Measurements from ENCODE around the gene GDPD1. TPM values are rescaled to one million over a fixed set of nuclear protein-coding genes. Genes with fewer than 3 reads are reported as not detected.
"Not testable (repeated sequence)": the region's sequence is repeated elsewhere in the genome, so short reads cannot be mapped to it uniquely, and the experiment has no call there.

The GDPD1 gene
- polyA plus RNA-seq (2013, experiment 1 of 4) = 13.1 TPM
- polyA plus RNA-seq (2013, experiment 2 of 4) = 13.7 TPM
- polyA plus RNA-seq (2013, experiment 3 of 4) = 12.0 TPM
- polyA plus RNA-seq (2013, experiment 4 of 4) = 12.2 TPM

- peak within 1 kb of the TSS; percentile 73 for H3K27ac ChIP-seq (ENCODE audit: insufficient read depth, low read depth, low read length, poor library complexity, severe bottlenecking)
- peak within 1 kb of the TSS; percentile 75 for H3K4me3 ChIP-seq (ENCODE audit: insufficient read depth, low read depth, low read length)
- H3K36me3 ChIP-seq (ENCODE audit: control insufficient read depth, insufficient read depth, low read length) = no peaks in the 10 kb centered on the region
- H3K4me1 ChIP-seq (ENCODE audit: control insufficient read depth, insufficient read depth, low read length) = peaks cover 3% of the 10 kb centered on the region
- WGBS, 2 experiments = 0% methylated on average over 60 of the region's 60 CpGs
- no peaks in the 10 kb centered on the region for H3K9me3 ChIP-seq (ENCODE audit: control insufficient read depth, low read length)
- H3K27me3 ChIP-seq (ENCODE audit: control insufficient read depth, insufficient read depth, low read length, poor library complexity, severe bottlenecking) = no peaks in the 10 kb centered on the region
Measured at GRCh38 chr17:59220328-59221158, at the start of gene GDPD1. Gene GDPD1, plus strand, starts transcription at chr17:59220511. Its CDS starts 99 bp downstream, at chr17:59220610.

- Histone ChIP-seq H3K4me1 (ENCODE audit: control insufficient read depth, insufficient read depth, low read length) (no peaks in the 10 kb centered on the region), H3K27me3 (ENCODE audit: control insufficient read depth, insufficient read depth, low read length, poor library complexity, severe bottlenecking) (no peaks in the 10 kb centered on the region), H3K36me3 (ENCODE audit: control insufficient read depth, insufficient read depth, low read length) (peaks cover 24% of the 10 kb centered on the region), H3K4me3 (ENCODE audit: insufficient read depth, low read depth, low read length) (no peak overlapping the region), H3K27ac (ENCODE audit: insufficient read depth, low read depth, low read length, poor library complexity, severe bottlenecking) (no peak overlapping the region), H3K9me3 (ENCODE audit: control insufficient read depth, low read length) (no peaks in the 10 kb centered on the region)
- 96 to 97% methylated on average over 33 of the region's 33 CpGs for WGBS, 2 experiments
Measured at GRCh38 chr17:59172436-59173004, 47.8 kb upstream of the GDPD1 start.

- Histone ChIP-seq H3K27me3 (ENCODE audit: control insufficient read depth, insufficient read depth, low read length, poor library complexity, severe bottlenecking) (no peaks in the 10 kb centered on the region), H3K36me3 (ENCODE audit: control insufficient read depth, insufficient read depth, low read length) (peaks cover 24% of the 10 kb centered on the region), H3K4me1 (ENCODE audit: control insufficient read depth, insufficient read depth, low read length) (no peaks in the 10 kb centered on the region), H3K9me3 (ENCODE audit: control insufficient read depth, low read length) (no peaks in the 10 kb centered on the region), H3K27ac (ENCODE audit: insufficient read depth, low read depth, low read length, poor library complexity, severe bottlenecking) (no peak overlapping the region), H3K4me3 (ENCODE audit: insufficient read depth, low read depth, low read length) (no peak overlapping the region)
- 98% methylated on average over 11 of the region's 11 CpGs for WGBS, 2 experiments
Measured at GRCh38 chr17:59174671-59175070, 45.6 kb upstream of the GDPD1 start.

GRCh38 chr17:59175076-59175475 lies 45.2 kb upstream of the GDPD1 start:
- Histone ChIP-seq H3K36me3 (ENCODE audit: control insufficient read depth, insufficient read depth, low read length) (peaks cover 24% of the 10 kb centered on the region), H3K27ac (ENCODE audit: insufficient read depth, low read depth, low read length, poor library complexity, severe bottlenecking) (no peak overlapping the region), H3K4me1 (ENCODE audit: control insufficient read depth, insufficient read depth, low read length) (no peaks in the 10 kb centered on the region), H3K27me3 (ENCODE audit: control insufficient read depth, insufficient read depth, low read length, poor library complexity, severe bottlenecking) (no peaks in the 10 kb centered on the region), H3K4me3 (ENCODE audit: insufficient read depth, low read depth, low read length) (no peak overlapping the region), H3K9me3 (ENCODE audit: control insufficient read depth, low read length) (no peaks in the 10 kb centered on the region)
- WGBS, 2 experiments = 94 to 96% methylated on average over 7 of the region's 7 CpGs

GRCh38 chr17:59178266-59178985 lies 41.9 kb upstream of the GDPD1 start:
- Histone ChIP-seq H3K27me3 (ENCODE audit: control insufficient read depth, insufficient read depth, low read length, poor library complexity, severe bottlenecking) (no peaks in the 10 kb centered on the region), H3K4me1 (ENCODE audit: control insufficient read depth, insufficient read depth, low read length) (no peaks in the 10 kb centered on the region), H3K4me3 (ENCODE audit: insufficient read depth, low read depth, low read length) (no peak overlapping the region), H3K9me3 (ENCODE audit: control insufficient read depth, low read length) (no peaks in the 10 kb centered on the region), H3K36me3 (ENCODE audit: control insufficient read depth, insufficient read depth, low read length) (peaks cover 9% of the 10 kb centered on the region), H3K27ac (ENCODE audit: insufficient read depth, low read depth, low read length, poor library complexity, severe bottlenecking) (no peak overlapping the region)
- 92% methylated on average over 7 of the region's 7 CpGs for WGBS, 2 experiments

GRCh38 chr17:59179601-59180000 lies 40.7 kb upstream of the GDPD1 start:
- H3K27me3 ChIP-seq (ENCODE audit: control insufficient read depth, insufficient read depth, low read length, poor library complexity, severe bottlenecking); H3K36me3 ChIP-seq (ENCODE audit: control insufficient read depth, insufficient read depth, low read length); H3K27ac ChIP-seq (ENCODE audit: insufficient read depth, low read depth, low read length, poor library complexity, severe bottlenecking); H3K9me3 ChIP-seq (ENCODE audit: control insufficient read depth, low read length); H3K4me1 ChIP-seq (ENCODE audit: control insufficient read depth, insufficient read depth, low read length); H3K4me3 ChIP-seq (ENCODE audit: insufficient read depth, low read depth, low read length): not testable (repeated sequence)
- WGBS, 2 experiments = 88 to 89% methylated on average over 11 of the region's 11 CpGs

GRCh38 chr17:59180626-59181025 lies 39.7 kb upstream of the GDPD1 start:
- Histone ChIP-seq H3K27ac (ENCODE audit: insufficient read depth, low read depth, low read length, poor library complexity, severe bottlenecking) (no peak overlapping the region), H3K4me3 (ENCODE audit: insufficient read depth, low read depth, low read length) (no peak overlapping the region), H3K9me3 (ENCODE audit: control insufficient read depth, low read length) (no peaks in the 10 kb centered on the region), H3K36me3 (ENCODE audit: control insufficient read depth, insufficient read depth, low read length) (peaks cover under 1% of the 10 kb centered on the region), H3K27me3 (ENCODE audit: control insufficient read depth, insufficient read depth, low read length, poor library complexity, severe bottlenecking) (no peaks in the 10 kb centered on the region), H3K4me1 (ENCODE audit: control insufficient read depth, insufficient read depth, low read length) (no peaks in the 10 kb centered on the region)
- 95 to 96% methylated on average over 9 of the region's 9 CpGs for WGBS, 2 experiments

GRCh38 chr17:59181481-59181880 lies 38.8 kb upstream of the GDPD1 start:
- Histone ChIP-seq H3K27me3 (ENCODE audit: control insufficient read depth, insufficient read depth, low read length, poor library complexity, severe bottlenecking) (no peaks in the 10 kb centered on the region), H3K36me3 (ENCODE audit: control insufficient read depth, insufficient read depth, low read length) (peaks cover 4% of the 10 kb centered on the region), H3K4me1 (ENCODE audit: control insufficient read depth, insufficient read depth, low read length) (no peaks in the 10 kb centered on the region), H3K4me3 (ENCODE audit: insufficient read depth, low read depth, low read length) (no peak overlapping the region), H3K9me3 (ENCODE audit: control insufficient read depth, low read length) (no peaks in the 10 kb centered on the region), H3K27ac (ENCODE audit: insufficient read depth, low read depth, low read length, poor library complexity, severe bottlenecking) (no peak overlapping the region)
- WGBS, 2 experiments = 96% methylated on average over 9 of the region's 9 CpGs

- Histone ChIP-seq H3K27me3 (ENCODE audit: control insufficient read depth, insufficient read depth, low read length, poor library complexity, severe bottlenecking) (no peaks in the 10 kb centered on the region), H3K4me3 (ENCODE audit: insufficient read depth, low read depth, low read length) (no peak overlapping the region), H3K27ac (ENCODE audit: insufficient read depth, low read depth, low read length, poor library complexity, severe bottlenecking) (no peak overlapping the region), H3K9me3 (ENCODE audit: control insufficient read depth, low read length) (no peaks in the 10 kb centered on the region), H3K36me3 (ENCODE audit: control insufficient read depth, insufficient read depth, low read length) (peaks cover 23% of the 10 kb centered on the region), H3K4me1 (ENCODE audit: control insufficient read depth, insufficient read depth, low read length) (no peaks in the 10 kb centered on the region)
Measured at GRCh38 chr17:59185997-59186396, 34.3 kb upstream of the GDPD1 start.

- Histone ChIP-seq H3K4me3 (ENCODE audit: insufficient read depth, low read depth, low read length) (no peak overlapping the region), H3K4me1 (ENCODE audit: control insufficient read depth, insufficient read depth, low read length) (no peaks in the 10 kb centered on the region), H3K27ac (ENCODE audit: insufficient read depth, low read depth, low read length, poor library complexity, severe bottlenecking) (no peak overlapping the region), H3K9me3 (ENCODE audit: control insufficient read depth, low read length) (no peaks in the 10 kb centered on the region), H3K36me3 (ENCODE audit: control insufficient read depth, insufficient read depth, low read length) (peaks cover 26% of the 10 kb centered on the region), H3K27me3 (ENCODE audit: control insufficient read depth, insufficient read depth, low read length, poor library complexity, severe bottlenecking) (no peaks in the 10 kb centered on the region)
- WGBS, 2 experiments = 96 to 98% methylated on average over 3 of the region's 3 CpGs
Measured at GRCh38 chr17:59186850-59187249, 33.5 kb upstream of the GDPD1 start.
